GM12878 (cell line): ENCODE results near the gene MXRA7. TPM values are rescaled to one million over a fixed set of nuclear protein-coding genes. Genes with fewer than 3 reads are reported as not detected.

Experiments used
- ATAC-seq: fragments of 200-7000 bp; cut with Tn5 transposase; 3 replicates; pipeline ENCODE4 v1.9.1; 2020; ENCODE audit warnings: mild to moderate bottlenecking, moderate library complexity
- BruUV-seq: library from RNA; stranded (reverse); fragments of 400-500 nt; replicated peaks from 2 replicates; lab custom pipeline; 2021; lab: Mats Ljungman, UMichigan
- CTCF ChIA-PET: fragments of 300-600 bp; sonication (Branson Sonifier 250); formaldehyde crosslinking; extraction: SDS; loops from one replicate; lab custom pipeline; 2021; ENCODE audit warnings: inconsistent platforms; lab: Yijun Ruan, JAX
- POLR2A ChIA-PET: fragments of 350-600 bp; formaldehyde crosslinking; extraction: SDS; loops from one replicate; lab custom pipeline; 2021; ENCODE audit warnings: inconsistent platforms; lab: Charles Lee
- RAD21 ChIA-PET: fragments of 300-600 bp; sonication (Branson Sonifier 250); formaldehyde crosslinking; loops from one replicate; lab custom pipeline; 2023; ENCODE audit warnings: antibody characterized with exemption; ENCODE audit not compliant: unreplicated experiment; lab: Charles Lee
- SMC1A ChIA-PET: fragments of 300-600 bp; sonication (Branson Sonifier 250); formaldehyde crosslinking; loops from one replicate; lab custom pipeline; 2023; ENCODE audit not compliant: unreplicated experiment, uncharacterized antibody; lab: Charles Lee
- DNase-seq: peaks from one replicate; pipeline ENCODE4 v3.0.0-alpha.2; 2011; ENCODE audit warnings: low read depth, low spot score
- FAIRE-seq: peaks from 3 replicates; lab custom pipeline; 2011; peaks lifted over from hg19 to GRCh38; lab: Jason Lieb, UNC
- H2AFZ ChIP-seq: 2 replicates; pipeline ENCODE4 v1.6.0; 2011; ENCODE audit warnings: low read depth, low read length, control low read depth; ENCODE audit not compliant: control insufficient read depth
- H3K27ac ChIP-seq: 2 replicates; pipeline ENCODE4 v1.5.1; 2011; ENCODE audit warnings: control low read depth; ENCODE audit not compliant: control insufficient read depth, insufficient read depth
- H3K27me3 ChIP-seq, 2 experiments: replicated peaks in 1 of 2; 2 replicates each; pipeline versions ENCODE4 v1.6.0 to v1.6.1; 2011; ENCODE audit warnings: low read length in 1 of 2; ENCODE audit not compliant: control insufficient read depth in 2 of 2, insufficient read depth in 2 of 2
- H3K36me3 ChIP-seq, 2 experiments: 2 replicates each; pipeline ENCODE4 v1.5.1; 2011; ENCODE audit warnings: low read length in 1 of 2; ENCODE audit not compliant: control insufficient read depth in 2 of 2, insufficient read depth in 2 of 2
- H3K4me1 ChIP-seq: 2 replicates; pipeline ENCODE4 v1.6.1; 2011; ENCODE audit warnings: mild to moderate bottlenecking, low read length, moderate library complexity, mixed read lengths; ENCODE audit not compliant: control insufficient read depth, insufficient read depth
- H3K4me2 ChIP-seq: 2 replicates; pipeline ENCODE4 v1.6.0; 2011; ENCODE audit warnings: control low read depth; ENCODE audit not compliant: control insufficient read depth, insufficient read depth
- H3K4me3 ChIP-seq: fragments of 200-600 bp; sonication (generic); 2 replicates; pipeline ENCODE4 v1.5.1; 2016
- H3K79me2 ChIP-seq: 2 replicates; pipeline ENCODE4 v1.6.0; 2011; ENCODE audit warnings: low read length; ENCODE audit not compliant: control insufficient read depth, insufficient read depth
- H3K9ac ChIP-seq: 2 replicates; pipeline ENCODE4 v1.8.0; 2011; ENCODE audit warnings: low read length, control low read depth, mixed read lengths; ENCODE audit not compliant: control insufficient read depth, insufficient read depth
- H3K9me3 ChIP-seq: replicated peaks from 3 replicates; pipeline ENCODE4 v1.5.1; 2011; ENCODE audit warnings: mild to moderate bottlenecking, low read length; ENCODE audit not compliant: control insufficient read depth, insufficient read depth
- H4K20me1 ChIP-seq: 2 replicates; pipeline ENCODE4 v1.6.0; 2011; ENCODE audit not compliant: control insufficient read depth, insufficient read depth
- BHLHE40 ChIP-seq, 2 experiments: fragments of 450-650 bp in 1 of 2; IDR thresholded peaks; 2 replicates each; pipeline ENCODE4 v1.6.1; 2011 to 2017; ENCODE audit warnings: low read depth in 2 of 2, borderline replicate concordance in 1 of 2, improper control_type of control experiment in 1 of 2, low read length in 1 of 2, mild to moderate bottlenecking in 1 of 2
- CUX1 ChIP-seq: IDR thresholded peaks from 2 replicates; pipeline ENCODE4 v1.6.1; 2012; ENCODE audit warnings: improper control_type of control experiment, low read depth, low read length; ENCODE audit not compliant: insufficient replicate concordance
- E4F1 ChIP-seq: fragments of 450-650 bp; IDR thresholded peaks from 2 replicates; pipeline ENCODE4 v1.6.1; 2018; ENCODE audit warnings: borderline replicate concordance, mild to moderate bottlenecking; ENCODE audit not compliant: partially characterized antibody
- ELK1 ChIP-seq: IDR thresholded peaks from 2 replicates; pipeline ENCODE4 v1.6.1; 2012; ENCODE audit warnings: low read depth, low read length, improper control_type of control experiment
- ETV6 ChIP-seq, 2 experiments: fragments of 450-650 bp in 1 of 2; IDR thresholded peaks in 1 of 2; conservative IDR thresholded peaks in 1 of 2; 2 replicates each; pipeline ENCODE4 v1.6.1; 2014; ENCODE audit warnings: antibody characterized with exemption in 1 of 2, borderline replicate concordance in 1 of 2, low read depth in 1 of 2, mild to moderate bottlenecking in 1 of 2, moderate library complexity in 1 of 2
- KLF5 ChIP-seq: fragments of 450-650 bp; IDR thresholded peaks from 2 replicates; pipeline ENCODE4 v1.6.1; 2014; ENCODE audit warnings: mild to moderate bottlenecking; ENCODE audit not compliant: partially characterized antibody
- MTA3 ChIP-seq: IDR thresholded peaks from 2 replicates; pipeline ENCODE4 v1.6.1; 2012; ENCODE audit warnings: low read length, inconsistent platforms, borderline replicate concordance
- NR2F1 ChIP-seq: fragments of 450-650 bp; conservative IDR thresholded peaks from 2 replicates; pipeline ENCODE4 v1.6.1; 2017; ENCODE audit warnings: mild to moderate bottlenecking
- RAD51 ChIP-seq: fragments of 450-650 bp; IDR thresholded peaks from 2 replicates; pipeline ENCODE4 v1.6.1; 2016; ENCODE audit warnings: moderate library complexity, mild to moderate bottlenecking, inconsistent platforms
- RB1 ChIP-seq: fragments of 450-650 bp; formaldehyde crosslinking; IDR thresholded peaks from 2 replicates; pipeline ENCODE4 v1.6.1; 2017; ENCODE audit warnings: mild to moderate bottlenecking, borderline replicate concordance
- YY1 ChIP-seq: IDR thresholded peaks from 2 replicates; pipeline ENCODE4 v1.6.1; 2011; ENCODE audit warnings: low read depth, mild to moderate bottlenecking, low read length
- ZNF217 ChIP-seq: fragments of 450-650 bp; IDR thresholded peaks from 2 replicates; pipeline ENCODE4 v1.6.1; 2017; ENCODE audit warnings: antibody characterized with exemption, mild to moderate bottlenecking
- ZZZ3 ChIP-seq: IDR thresholded peaks from 2 replicates; pipeline ENCODE4 v1.6.1; 2011; ENCODE audit warnings: low read depth; ENCODE audit not compliant: control insufficient read depth, insufficient read length
- WGBS: methylation state at CpG from one replicate; pipeline ENCODE4 v1.1.6; 2016; ENCODE audit warnings: low lambda C conversion rate; ENCODE audit not compliant: insufficient replicate concordance, insufficient coverage; ENCODE audit errors: missing lambda C conversion rate; 5-methylcytosine and 5-hydroxymethylcytosine counted together
- in situ Hi-C: fragments of 300-500 bp; cut with MboI; formaldehyde crosslinking; loops from 9 replicates; pipeline ENCODE4 v1.14.3; 2018; ENCODE audit warnings: mixed read lengths
- intact Hi-C: fragments of 100-400 bp; cut with micrococcal nuclease; formaldehyde crosslinking; loops from one replicate; pipeline ENCODE4 v1.14.2; 2022; ENCODE audit not compliant: unreplicated experiment
- polyA plus RNA-seq, 11 experiments: library from polyadenylated mRNA; depleted of rRNA in 4 of 11; unstranded in 6 of 11; stranded (reverse) in 5 of 11; fragments of >200 nt; fragmentation: Nextera tagmentation in 4 of 11; fragmentation: Illumina TruSeq in 1 of 11; extraction: Ambion mirVana in 4 of 11; extraction: Trizol in 1 of 11; gene quantifications; 1 replicate in 1 of 11; 2 replicates in 10 of 11; pipeline versions ENCODE4 v1.2.1 to v1.2.3, GENCODE V29; 2011 to 2016; ENCODE audit warnings: inconsistent platforms in 2 of 11, missing spikeins in 2 of 11, low read depth in 1 of 11
- total RNA-seq, 4 experiments: library from RNA; depleted of rRNA in 3 of 4; stranded (reverse); fragments of >200 nt in 3 of 4; fragmentation: Illumina TruSeq in 1 of 4; extraction: Trizol in 1 of 4; gene quantifications; 2 replicates each; pipeline versions ENCODE4 v1.2.1 to v1.2.3, GENCODE V29; 2013 to 2021
- TF ChIP-seq, protein P1 (sequence below): IDR thresholded peaks from 2 replicates; pipeline ENCODE4 v1.6.1; 2011; ENCODE audit warnings: low read depth, low read length, improper control_type of control experiment, borderline replicate concordance

The MXRA7 gene
- total and polyA plus RNA-seq, 10 of the 15 experiments (the other 5 are each of a cell fraction or from before 2014, with no cell fraction given): 0.03 to 2.0 (median 0.33) TPM

DNA sequence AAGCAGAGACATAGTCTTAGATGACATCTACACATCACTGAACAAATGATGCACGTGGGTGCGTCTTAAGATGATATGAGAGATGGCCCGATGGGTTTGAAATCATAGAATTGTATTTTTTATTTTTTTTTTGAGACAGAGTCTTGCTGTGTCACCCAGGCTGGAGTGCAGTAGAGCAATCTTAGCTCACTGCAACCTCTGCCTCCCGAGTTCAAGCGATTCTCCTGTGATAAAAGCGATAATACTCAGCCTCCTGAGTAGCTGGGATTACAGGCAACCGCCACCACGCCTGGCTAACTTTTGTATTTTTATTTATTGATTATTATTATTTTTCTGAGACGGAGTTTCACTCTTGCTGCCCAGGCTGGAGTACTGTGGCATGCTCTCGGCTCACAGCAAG is 72.5 kb downstream of the MXRA7 start:
- no peak for DNase-seq
- in situ Hi-C loops: no loop called here
- no TSS peak for BruUV-seq
- TF ChIP-seq, protein P1, sequence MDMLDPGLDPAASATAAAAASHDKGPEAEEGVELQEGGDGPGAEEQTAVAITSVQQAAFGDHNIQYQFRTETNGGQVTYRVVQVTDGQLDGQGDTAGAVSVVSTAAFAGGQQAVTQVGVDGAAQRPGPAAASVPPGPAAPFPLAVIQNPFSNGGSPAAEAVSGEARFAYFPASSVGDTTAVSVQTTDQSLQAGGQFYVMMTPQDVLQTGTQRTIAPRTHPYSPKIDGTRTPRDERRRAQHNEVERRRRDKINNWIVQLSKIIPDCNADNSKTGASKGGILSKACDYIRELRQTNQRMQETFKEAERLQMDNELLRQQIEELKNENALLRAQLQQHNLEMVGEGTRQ: no peak
- TF ChIP-seq BHLHE40 (IDR thresholded peaks at IDR 0.05; ENCODE audit: borderline replicate concordance in 1 of 2, low read depth in 2 of 2, low read length in 1 of 2): no peak
- TF ChIP-seq E4F1: no peak
- no peak for TF ChIP-seq RB1
- TF ChIP-seq MTA3: no peak
- TF ChIP-seq KLF5: no peak
- no peak for TF ChIP-seq NR2F1
- no peak for TF ChIP-seq RAD51
- TF ChIP-seq ELK1: no peak
- TF ChIP-seq ZNF217: no peak
- no peak for TF ChIP-seq ZZZ3
- TF ChIP-seq CUX1: no peak
- TF ChIP-seq YY1: no peak
- TF ChIP-seq ETV6 (conservative IDR thresholded peaks at IDR 0.05 in 1 of 2, IDR thresholded peaks at IDR 0.05 in 1 of 2; ENCODE audit: borderline replicate concordance in 1 of 2, low read depth in 1 of 2): no peak

More for the DNA sequence above, 72.5 kb downstream of the MXRA7 start:
- POLR2A ChIA-PET: no interaction called here
- Histone ChIP-seq H3K27ac (no peak overlapping the region), H3K9ac (no peak overlapping the region), H3K4me1 (no peaks in the 10 kb centered on the region), H3K4me2 (no peak overlapping the region), H4K20me1 (no peaks in the 10 kb centered on the region), H2AFZ (no peak overlapping the region), H3K9me3 (no peaks in the 10 kb centered on the region), H3K79me2 (no peaks in the 10 kb centered on the region), H3K4me3 (no peak overlapping the region), H3K36me3 (no peaks in the 10 kb centered on the region), H3K27me3 (peaks cover 0 to 3% of the 10 kb centered on the region in 2 experiments; a peak in 1 of 4 replicates)
- RAD21 ChIA-PET: no interaction called here
- intact Hi-C loops: no loop called here
- CTCF ChIA-PET: interaction anchor here (1.0 to 2.4 kb wide), 2 partner anchors 9 to 14 kb away, joined by 3 to 7 read pairs; no protein-coding TSS in a partner anchor
- SMC1A ChIA-PET: interaction anchor here (1.4 kb wide), 1 partner anchor 14 kb away, joined by 4 read pairs; no protein-coding TSS in a partner anchor
- ATAC-seq (no peak), FAIRE-seq (no peak)
- 49% methylated on average over 10 of the region's 10 CpGs for WGBS
